Measurements from ENCODE around the gene F13A1.

Gene F13A1

DNA sequence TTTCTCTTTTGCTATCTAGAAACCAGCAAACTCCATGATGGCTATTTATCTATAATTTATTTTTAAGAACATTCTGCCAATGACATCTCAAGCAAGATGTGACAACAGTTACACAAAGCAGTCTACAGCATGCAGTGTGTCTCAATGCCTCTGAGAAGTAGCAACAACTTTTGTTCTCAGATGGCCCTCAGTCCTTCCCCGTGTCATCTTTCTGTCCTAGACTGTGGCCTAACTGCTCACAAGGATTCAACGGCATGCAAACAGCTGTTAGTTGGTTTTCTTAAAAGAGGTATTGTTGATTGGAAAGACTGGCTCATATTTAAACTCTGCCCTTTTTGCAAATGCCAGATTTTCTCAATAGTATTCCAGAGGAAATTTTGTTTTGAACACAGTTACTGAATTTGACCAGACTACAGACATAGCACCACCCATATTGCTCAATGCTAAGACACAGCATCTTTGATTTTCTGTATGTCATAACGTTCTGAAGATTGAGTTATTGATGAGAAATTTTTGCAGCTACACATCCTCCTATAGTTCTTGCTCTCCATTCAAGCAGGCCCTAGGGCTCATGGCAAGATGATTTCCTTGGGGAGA lies 26.1 kb upstream of the F13A1 start:
- H3F3A ChIP-seq (ENCODE audit: insufficient read depth, low read length) = no peaks in the 10 kb centered on the region
- H3K9me2 ChIP-seq (ENCODE audit: low read depth, low read length) = no peaks in the 10 kb centered on the region
- no peaks in the 10 kb centered on the region for H3K36me3 ChIP-seq (ENCODE audit: insufficient read depth, low read length)
- no peaks in the 10 kb centered on the region for H3K79me2 ChIP-seq (ENCODE audit: insufficient read depth, low read length)
- peaks cover 4% of the 10 kb centered on the region; the same call in 1 of the 2 replicates for H3K9me3 ChIP-seq (ENCODE audit: low read length)
- no peak overlapping the region for H3K4me2 ChIP-seq (ENCODE audit: low read length)
- H3K27me3 ChIP-seq (ENCODE audit: insufficient read depth, low read length) = no peaks in the 10 kb centered on the region
- H4K20me1 ChIP-seq (ENCODE audit: insufficient read depth, low read length) = no peaks in the 10 kb centered on the region
- peaks cover 6% of the 10 kb centered on the region for H3K4me1 ChIP-seq (ENCODE audit: insufficient read depth, low read length, severe bottlenecking)
- no peak overlapping the region for H3K27ac ChIP-seq (ENCODE audit: low read depth, low read length, poor library complexity, severe bottlenecking)
- no peak overlapping the region for H3K9ac ChIP-seq (ENCODE audit: low read length)
- no peak overlapping the region for H3K4me3 ChIP-seq (ENCODE audit: low read depth, low read length, poor library complexity, severe bottlenecking)
- no peak overlapping the region for H2AFZ ChIP-seq (ENCODE audit: low read length)
- TF ChIP-seq EZH2 (IDR thresholded peaks at IDR 0.05; ENCODE audit: borderline replicate concordance, low read length) = no peak
- TF ChIP-seq, protein P1, sequence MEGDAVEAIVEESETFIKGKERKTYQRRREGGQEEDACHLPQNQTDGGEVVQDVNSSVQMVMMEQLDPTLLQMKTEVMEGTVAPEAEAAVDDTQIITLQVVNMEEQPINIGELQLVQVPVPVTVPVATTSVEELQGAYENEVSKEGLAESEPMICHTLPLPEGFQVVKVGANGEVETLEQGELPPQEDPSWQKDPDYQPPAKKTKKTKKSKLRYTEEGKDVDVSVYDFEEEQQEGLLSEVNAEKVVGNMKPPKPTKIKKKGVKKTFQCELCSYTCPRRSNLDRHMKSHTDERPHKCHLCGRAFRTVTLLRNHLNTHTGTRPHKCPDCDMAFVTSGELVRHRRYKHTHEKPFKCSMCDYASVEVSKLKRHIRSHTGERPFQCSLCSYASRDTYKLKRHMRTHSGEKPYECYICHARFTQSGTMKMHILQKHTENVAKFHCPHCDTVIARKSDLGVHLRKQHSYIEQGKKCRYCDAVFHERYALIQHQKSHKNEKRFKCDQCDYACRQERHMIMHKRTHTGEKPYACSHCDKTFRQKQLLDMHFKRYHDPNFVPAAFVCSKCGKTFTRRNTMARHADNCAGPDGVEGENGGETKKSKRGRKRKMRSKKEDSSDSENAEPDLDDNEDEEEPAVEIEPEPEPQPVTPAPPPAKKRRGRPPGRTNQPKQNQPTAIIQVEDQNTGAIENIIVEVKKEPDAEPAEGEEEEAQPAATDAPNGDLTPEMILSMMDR (IDR thresholded peaks at IDR 0.05; ENCODE audit: low read length) = no peak

DNA sequence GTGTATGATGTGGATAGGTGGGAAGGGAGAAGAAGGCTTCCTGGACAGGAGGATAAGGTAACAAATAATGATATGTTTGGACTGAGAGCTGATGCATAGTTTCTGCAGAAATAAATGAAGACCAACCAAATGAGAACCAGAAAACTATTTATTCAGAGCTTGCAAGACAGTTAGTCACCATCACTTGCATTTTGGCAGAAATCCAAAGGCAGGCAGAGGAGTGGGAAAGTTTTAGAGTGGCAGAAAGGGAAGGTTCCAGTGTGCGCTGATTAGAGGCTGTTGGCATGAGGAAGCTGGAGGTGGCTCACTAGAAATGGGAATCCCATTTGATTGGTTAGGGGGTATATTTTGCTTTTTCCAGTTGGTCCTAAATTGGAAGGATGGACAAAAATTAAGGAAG lies 13.0 kb upstream of the F13A1 start:
- H3K4me1 ChIP-seq (ENCODE audit: insufficient read depth, low read length, severe bottlenecking) = peaks cover 55% of the 10 kb centered on the region
- H3K27me3 ChIP-seq (ENCODE audit: insufficient read depth, low read length) = no peaks in the 10 kb centered on the region

DNA sequence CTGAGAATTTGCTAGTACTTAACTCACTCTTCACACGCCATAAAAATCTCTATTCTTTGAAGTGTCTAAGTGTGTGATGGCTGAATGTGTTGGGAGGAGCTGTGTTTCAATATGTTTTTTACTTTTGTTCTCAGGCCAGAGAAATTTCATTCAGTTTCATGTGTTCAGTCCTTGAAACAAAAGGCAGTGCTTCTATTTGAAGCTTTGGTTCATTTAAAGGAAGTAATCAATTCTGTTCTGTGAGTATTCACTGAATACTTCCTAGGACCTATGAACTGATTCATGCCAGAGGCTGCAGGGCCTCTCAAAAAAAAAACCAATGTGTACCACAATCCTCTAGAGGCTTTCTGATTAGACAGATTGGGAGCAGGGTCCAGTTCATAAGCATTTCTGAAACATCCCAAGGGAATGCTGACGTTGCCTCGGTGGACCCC lies 12.4 kb upstream of the F13A1 start:
- H3K4me3 ChIP-seq (ENCODE audit: low read depth, low read length, poor library complexity, severe bottlenecking) = peak overlapping the region; percentile 28
- peak overlapping the region; percentile 98 for H3K27ac ChIP-seq (ENCODE audit: low read depth, low read length, poor library complexity, severe bottlenecking)
- H3K27me3 ChIP-seq (ENCODE audit: insufficient read depth, low read length) = no peaks in the 10 kb centered on the region
- peak overlapping the region; percentile 55 for H3K4me2 ChIP-seq (ENCODE audit: low read length)
- no peak overlapping the region for H2AFZ ChIP-seq (ENCODE audit: low read length)
- H3K4me1 ChIP-seq (ENCODE audit: insufficient read depth, low read length, severe bottlenecking) = peaks cover 49% of the 10 kb centered on the region
- no peaks in the 10 kb centered on the region for H4K20me1 ChIP-seq (ENCODE audit: insufficient read depth, low read length)
- H3K9ac ChIP-seq (ENCODE audit: low read length) = peak overlapping the region; percentile 52
- H3K36me3 ChIP-seq (ENCODE audit: insufficient read depth, low read length) = 0 out of 2 replicates have a peak, but pooled peaks cover 5% of the 10 kb centered on the region
- H3K9me3 ChIP-seq (ENCODE audit: low read length) = peaks cover 3% of the 10 kb centered on the region; the same call in 1 of the 2 replicates
- H3K79me2 ChIP-seq (ENCODE audit: insufficient read depth, low read length) = no peaks in the 10 kb centered on the region
- H3K9me2 ChIP-seq (ENCODE audit: low read depth, low read length) = no peaks in the 10 kb centered on the region
- TF ChIP-seq, protein P1 (IDR thresholded peaks at IDR 0.05; ENCODE audit: low read length) = no peak
- TF ChIP-seq EZH2 (IDR thresholded peaks at IDR 0.05; ENCODE audit: borderline replicate concordance, low read length) = no peak
- H3F3A ChIP-seq (ENCODE audit: insufficient read depth, low read length) = 0 out of 2 replicates have a peak, but pooled peaks cover 4% of the 10 kb centered on the region

More for the DNA sequence above, 13.0 kb upstream of the F13A1 start:
- no peaks in the 10 kb centered on the region for H4K20me1 ChIP-seq (ENCODE audit: insufficient read depth, low read length)
- H3K79me2 ChIP-seq (ENCODE audit: insufficient read depth, low read length) = no peaks in the 10 kb centered on the region
- H3K27ac ChIP-seq (ENCODE audit: low read depth, low read length, poor library complexity, severe bottlenecking) = peak overlapping the region; percentile 98
- no peak overlapping the region for H2AFZ ChIP-seq (ENCODE audit: low read length)
- H3K9me2 ChIP-seq (ENCODE audit: low read depth, low read length) = no peaks in the 10 kb centered on the region
- peak overlapping the region; percentile 52; the same call in 1 of the 2 replicates for H3K9ac ChIP-seq (ENCODE audit: low read length)
- 0 out of 2 replicates have a peak, but pooled peaks cover 4% of the 10 kb centered on the region for H3F3A ChIP-seq (ENCODE audit: insufficient read depth, low read length)
- no peak for TF ChIP-seq EZH2 (IDR thresholded peaks at IDR 0.05; ENCODE audit: borderline replicate concordance, low read length)
- TF ChIP-seq, protein P1 (IDR thresholded peaks at IDR 0.05; ENCODE audit: low read length) = no peak
- H3K4me3 ChIP-seq (ENCODE audit: low read depth, low read length, poor library complexity, severe bottlenecking) = no peak overlapping the region
- H3K36me3 ChIP-seq (ENCODE audit: insufficient read depth, low read length) = 0 out of 2 replicates have a peak, but pooled peaks cover 5% of the 10 kb centered on the region
- peak overlapping the region; percentile 55 for H3K4me2 ChIP-seq (ENCODE audit: low read length)
- H3K9me3 ChIP-seq (ENCODE audit: low read length) = peaks cover 3% of the 10 kb centered on the region; the same call in 1 of the 2 replicates

Measured in OCI-LY1 (cell line).